Measurements from ENCODE around the gene APOA4. TPM values are rescaled to one million over a fixed set of nuclear protein-coding genes. Genes with fewer than 3 reads are reported as not detected.
A peak's percentile ranks its signal among the peaks of the same experiment; 100 is the strongest.

The APOA4 gene
- total RNA-seq, 1 experiment from 2014 or later: not detected

DNA sequence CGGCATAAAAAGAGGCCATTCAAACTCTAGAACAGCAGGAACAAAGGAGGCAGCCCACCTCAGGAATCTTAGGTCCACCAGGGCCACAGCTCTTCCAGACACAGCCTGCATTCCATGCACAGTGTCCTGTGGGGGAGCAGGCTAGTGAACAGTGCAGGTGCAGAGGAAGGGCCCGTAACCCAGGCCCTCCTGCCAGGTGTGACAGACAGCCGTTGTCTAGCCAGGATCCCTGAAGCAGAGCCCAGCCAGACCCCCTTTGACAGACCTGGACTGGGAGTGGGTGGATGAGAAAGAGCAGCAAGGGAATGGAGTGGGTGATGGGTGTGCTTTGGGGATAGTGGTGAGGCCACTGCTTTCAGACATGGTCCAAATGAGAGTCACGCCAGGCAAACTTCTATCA, 34.1 kb downstream of the APOA4 start:
- Histone ChIP-seq H2AFZ (ENCODE audit: low read depth, low read length, poor library complexity, severe bottlenecking) (no peak overlapping the region), H3K4me1 (ENCODE audit: control insufficient read depth in 1 of 2, insufficient read depth in 2 of 2, low read length in 2 of 2) (peaks cover 12 to 38% of the 10 kb centered on the region in 2 experiments), H3K36me3 (ENCODE audit: control insufficient read depth in 1 of 2, insufficient read depth in 2 of 2, low read length in 2 of 2) (peaks cover 19 to 24% of the 10 kb centered on the region in 2 experiments; a peak in 3 of 4 replicates), H3K9ac (ENCODE audit: low read length) (no peak overlapping the region), H3K9me3 (ENCODE audit: control insufficient read depth in 1 of 2, insufficient read depth in 1 of 2, low read depth in 1 of 2, low read length in 2 of 2) (no peaks in the 10 kb centered on the region), H3K9me2 (ENCODE audit: insufficient read depth) (no peaks in the 10 kb centered on the region), H3K4me2 (ENCODE audit: low read length) (peak overlapping the region; percentile 94), H3K79me2 (ENCODE audit: insufficient read depth, low read length) (peaks cover 19% of the 10 kb centered on the region), H4K20me1 (ENCODE audit: insufficient read depth) (no peaks in the 10 kb centered on the region), H3K27me3 (ENCODE audit: insufficient read depth, low read length) (no peaks in the 10 kb centered on the region), H3K4me3 (replicated peaks in 1 of 2; ENCODE audit: low read depth in 1 of 2, low read length in 2 of 2) (no peak overlapping the region; a peak in 1 of 4 replicates), H3K27ac (ENCODE audit: low read depth, low read length) (no peak overlapping the region)
- TF ChIP-seq SRF (IDR thresholded peaks at IDR 0.05; ENCODE audit: low read depth) (no peak), RAD21 (IDR thresholded peaks at IDR 0.05; ENCODE audit: low read depth) (no peak), SP1 (IDR thresholded peaks at IDR 0.05; ENCODE audit: low read depth) (no peak), ZNF274 (IDR thresholded peaks at IDR 0.05; ENCODE audit: low read depth, low read length) (no peak), POLR2A (IDR thresholded peaks at IDR 0.05; ENCODE audit: borderline replicate concordance, extremely low read depth, insufficient read depth, insufficient read length) (no peak), YY1 (IDR thresholded peaks at IDR 0.05; ENCODE audit: extremely low read depth, insufficient replicate concordance, low read depth, low read length) (no peak), ZFX (IDR thresholded peaks at IDR 0.05) (no peak), CBX3 (IDR thresholded peaks at IDR 0.05; ENCODE audit: low read depth) (no peak), ELF1 (IDR thresholded peaks at IDR 0.05; ENCODE audit: borderline replicate concordance, low read depth) (no peak), EZH2phosphoT487 (IDR thresholded peaks at IDR 0.05; ENCODE audit: borderline replicate concordance) (no peak), EZH2 (IDR thresholded peaks at IDR 0.05) (no peak), EGR1 (IDR thresholded peaks at IDR 0.05; ENCODE audit: low read depth) (no peak), POLR2AphosphoS5 (IDR thresholded peaks at IDR 0.05; ENCODE audit: low read depth, low read length) (no peak)
- TF ChIP-seq, protein P1, sequence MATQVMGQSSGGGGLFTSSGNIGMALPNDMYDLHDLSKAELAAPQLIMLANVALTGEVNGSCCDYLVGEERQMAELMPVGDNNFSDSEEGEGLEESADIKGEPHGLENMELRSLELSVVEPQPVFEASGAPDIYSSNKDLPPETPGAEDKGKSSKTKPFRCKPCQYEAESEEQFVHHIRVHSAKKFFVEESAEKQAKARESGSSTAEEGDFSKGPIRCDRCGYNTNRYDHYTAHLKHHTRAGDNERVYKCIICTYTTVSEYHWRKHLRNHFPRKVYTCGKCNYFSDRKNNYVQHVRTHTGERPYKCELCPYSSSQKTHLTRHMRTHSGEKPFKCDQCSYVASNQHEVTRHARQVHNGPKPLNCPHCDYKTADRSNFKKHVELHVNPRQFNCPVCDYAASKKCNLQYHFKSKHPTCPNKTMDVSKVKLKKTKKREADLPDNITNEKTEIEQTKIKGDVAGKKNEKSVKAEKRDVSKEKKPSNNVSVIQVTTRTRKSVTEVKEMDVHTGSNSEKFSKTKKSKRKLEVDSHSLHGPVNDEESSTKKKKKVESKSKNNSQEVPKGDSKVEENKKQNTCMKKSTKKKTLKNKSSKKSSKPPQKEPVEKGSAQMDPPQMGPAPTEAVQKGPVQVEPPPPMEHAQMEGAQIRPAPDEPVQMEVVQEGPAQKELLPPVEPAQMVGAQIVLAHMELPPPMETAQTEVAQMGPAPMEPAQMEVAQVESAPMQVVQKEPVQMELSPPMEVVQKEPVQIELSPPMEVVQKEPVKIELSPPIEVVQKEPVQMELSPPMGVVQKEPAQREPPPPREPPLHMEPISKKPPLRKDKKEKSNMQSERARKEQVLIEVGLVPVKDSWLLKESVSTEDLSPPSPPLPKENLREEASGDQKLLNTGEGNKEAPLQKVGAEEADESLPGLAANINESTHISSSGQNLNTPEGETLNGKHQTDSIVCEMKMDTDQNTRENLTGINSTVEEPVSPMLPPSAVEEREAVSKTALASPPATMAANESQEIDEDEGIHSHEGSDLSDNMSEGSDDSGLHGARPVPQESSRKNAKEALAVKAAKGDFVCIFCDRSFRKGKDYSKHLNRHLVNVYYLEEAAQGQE (IDR thresholded peaks at IDR 0.05; ENCODE audit: low read depth): no peak
- TF ChIP-seq, protein P2, sequence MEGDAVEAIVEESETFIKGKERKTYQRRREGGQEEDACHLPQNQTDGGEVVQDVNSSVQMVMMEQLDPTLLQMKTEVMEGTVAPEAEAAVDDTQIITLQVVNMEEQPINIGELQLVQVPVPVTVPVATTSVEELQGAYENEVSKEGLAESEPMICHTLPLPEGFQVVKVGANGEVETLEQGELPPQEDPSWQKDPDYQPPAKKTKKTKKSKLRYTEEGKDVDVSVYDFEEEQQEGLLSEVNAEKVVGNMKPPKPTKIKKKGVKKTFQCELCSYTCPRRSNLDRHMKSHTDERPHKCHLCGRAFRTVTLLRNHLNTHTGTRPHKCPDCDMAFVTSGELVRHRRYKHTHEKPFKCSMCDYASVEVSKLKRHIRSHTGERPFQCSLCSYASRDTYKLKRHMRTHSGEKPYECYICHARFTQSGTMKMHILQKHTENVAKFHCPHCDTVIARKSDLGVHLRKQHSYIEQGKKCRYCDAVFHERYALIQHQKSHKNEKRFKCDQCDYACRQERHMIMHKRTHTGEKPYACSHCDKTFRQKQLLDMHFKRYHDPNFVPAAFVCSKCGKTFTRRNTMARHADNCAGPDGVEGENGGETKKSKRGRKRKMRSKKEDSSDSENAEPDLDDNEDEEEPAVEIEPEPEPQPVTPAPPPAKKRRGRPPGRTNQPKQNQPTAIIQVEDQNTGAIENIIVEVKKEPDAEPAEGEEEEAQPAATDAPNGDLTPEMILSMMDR (IDR thresholded peaks at IDR 0.05 in 2 of 3, conservative IDR thresholded peaks at IDR 0.05 in 1 of 3; ENCODE audit: borderline replicate concordance in 1 of 3, insufficient read depth in 1 of 3, low read depth in 2 of 3, low read length in 2 of 3): no peak
- TF ChIP-seq, protein P3, sequence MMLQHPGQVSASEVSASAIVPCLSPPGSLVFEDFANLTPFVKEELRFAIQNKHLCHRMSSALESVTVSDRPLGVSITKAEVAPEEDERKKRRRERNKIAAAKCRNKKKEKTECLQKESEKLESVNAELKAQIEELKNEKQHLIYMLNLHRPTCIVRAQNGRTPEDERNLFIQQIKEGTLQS (IDR thresholded peaks at IDR 0.05): no peak
- TF ChIP-seq, protein P4, sequence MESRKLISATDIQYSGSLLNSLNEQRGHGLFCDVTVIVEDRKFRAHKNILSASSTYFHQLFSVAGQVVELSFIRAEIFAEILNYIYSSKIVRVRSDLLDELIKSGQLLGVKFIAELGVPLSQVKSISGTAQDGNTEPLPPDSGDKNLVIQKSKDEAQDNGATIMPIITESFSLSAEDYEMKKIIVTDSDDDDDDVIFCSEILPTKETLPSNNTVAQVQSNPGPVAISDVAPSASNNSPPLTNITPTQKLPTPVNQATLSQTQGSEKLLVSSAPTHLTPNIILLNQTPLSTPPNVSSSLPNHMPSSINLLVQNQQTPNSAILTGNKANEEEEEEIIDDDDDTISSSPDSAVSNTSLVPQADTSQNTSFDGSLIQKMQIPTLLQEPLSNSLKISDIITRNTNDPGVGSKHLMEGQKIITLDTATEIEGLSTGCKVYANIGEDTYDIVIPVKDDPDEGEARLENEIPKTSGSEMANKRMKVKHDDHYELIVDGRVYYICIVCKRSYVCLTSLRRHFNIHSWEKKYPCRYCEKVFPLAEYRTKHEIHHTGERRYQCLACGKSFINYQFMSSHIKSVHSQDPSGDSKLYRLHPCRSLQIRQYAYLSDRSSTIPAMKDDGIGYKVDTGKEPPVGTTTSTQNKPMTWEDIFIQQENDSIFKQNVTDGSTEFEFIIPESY (IDR thresholded peaks at IDR 0.05; ENCODE audit: extremely low read depth, insufficient replicate concordance, low read length): no peak
- intact Hi-C loops (cut with micrococcal nuclease): no loop called here
- ChIA-PET RAD21 (ENCODE audit: low non-redundant PET in 1 of 2, low total read pairs in 2 of 2, uncharacterized antibody in 2 of 2, unreplicated experiment in 2 of 2) (no interaction called here), POLR2A (no interaction called here), CTCF (interaction anchor here (1.3 to 1.8 kb wide), 2 partner anchors 47 to 317 kb away, joined by 4 to 9 read pairs; no protein-coding TSS in a partner anchor)
- no TSS peak for BruUV-seq (replicated peaks)
- no peak for ATAC-seq
- DNase-seq (ENCODE audit: low read depth, low spot score): no peak
